Neuronal stem cell (in vitro differentiated cells): ENCODE results near the gene NPM1.
A peak's percentile ranks its signal among the peaks of the same experiment; 100 is the strongest.

Experiments used
- DNase-seq: peaks from one replicate; pipeline ENCODE4 v3.0.0-alpha.2; 2013; ENCODE audit warnings: low spot score
- H2AFZ ChIP-seq: one replicate; pipeline ENCODE4 v1.6.1; 2013; ENCODE audit warnings: mild to moderate bottlenecking, low read length, inconsistent platforms
- H2AK5ac ChIP-seq: 2 replicates; pipeline ENCODE4 v1.6.1; 2013; ENCODE audit warnings: low read depth, mild to moderate bottlenecking, inconsistent platforms, low read length, moderate library complexity, mixed read lengths
- H2BK120ac ChIP-seq: 2 replicates; pipeline ENCODE4 v1.6.1; 2013; ENCODE audit warnings: low read depth, mild to moderate bottlenecking, inconsistent platforms, low read length, moderate library complexity, mixed read lengths
- H2BK12ac ChIP-seq: one replicate; pipeline ENCODE4 v1.6.1; 2013; ENCODE audit warnings: low read length, inconsistent platforms
- H2BK15ac ChIP-seq: 2 replicates; pipeline ENCODE4 v1.6.1; 2013; ENCODE audit warnings: mild to moderate bottlenecking, low read length, inconsistent platforms, mixed read lengths
- H2BK5ac ChIP-seq: one replicate; pipeline ENCODE4 v1.6.1; 2013; ENCODE audit warnings: inconsistent platforms, mild to moderate bottlenecking, low read length, moderate library complexity
- H3K14ac ChIP-seq: one replicate; pipeline ENCODE4 v1.6.1; 2013; ENCODE audit warnings: low read length, inconsistent platforms
- H3K18ac ChIP-seq: 2 replicates; pipeline ENCODE4 v1.6.1; 2013; ENCODE audit warnings: low read length, inconsistent platforms
- H3K23ac ChIP-seq: 2 replicates; pipeline ENCODE4 v1.6.1; 2013; ENCODE audit warnings: low read depth, mild to moderate bottlenecking, mixed read lengths, low read length, inconsistent platforms; ENCODE audit not compliant: poor library complexity
- H3K27ac ChIP-seq: replicated peaks from 3 replicates; pipeline ENCODE4 v1.5.1; 2013; ENCODE audit warnings: low read length, inconsistent platforms
- H3K27me3 ChIP-seq, 3 experiments: 2 replicates each; pipeline ENCODE4 v1.6.1; 2013; ENCODE audit warnings: low read length in 3 of 3, mild to moderate bottlenecking in 2 of 3, inconsistent platforms in 1 of 3, low read depth in 1 of 3, mixed read lengths in 1 of 3, moderate library complexity in 1 of 3; ENCODE audit not compliant: control insufficient read depth in 3 of 3, insufficient read depth in 3 of 3
- H3K36me3 ChIP-seq, 2 donors: replicated peaks in 1 of 2; 2 replicates each; pipeline ENCODE4 v1.6.1; 2013; ENCODE audit warnings: low read length in 2 of 2; ENCODE audit not compliant: control insufficient read depth in 2 of 2, insufficient read depth in 2 of 2
- H3K4ac ChIP-seq: 2 replicates; pipeline ENCODE4 v1.6.1; 2013; ENCODE audit warnings: inconsistent platforms, mild to moderate bottlenecking, low read length, moderate library complexity
- H3K4me1 ChIP-seq, 2 donors: 1 replicate in 1 of 2; 2 replicates in 1 of 2; pipeline ENCODE4 v1.6.1; 2013; ENCODE audit warnings: low read length in 2 of 2, low read depth in 1 of 2; ENCODE audit not compliant: control insufficient read depth in 2 of 2, insufficient read depth in 1 of 2
- H3K4me2 ChIP-seq: one replicate; pipeline ENCODE4 v1.6.1; 2013; ENCODE audit warnings: mild to moderate bottlenecking, low read length, inconsistent platforms; ENCODE audit not compliant: insufficient read depth, poor library complexity, severe bottlenecking
- H3K4me3 ChIP-seq, 2 donors: 2 replicates each; pipeline ENCODE4 v1.5.1; 2013; ENCODE audit warnings: low read length in 2 of 2, mild to moderate bottlenecking in 2 of 2, inconsistent platforms in 1 of 2, moderate library complexity in 1 of 2
- H3K79me1 ChIP-seq: one replicate; pipeline ENCODE4 v1.6.1; 2013; ENCODE audit warnings: low read depth, mild to moderate bottlenecking, inconsistent platforms, low read length, moderate library complexity
- H3K9ac ChIP-seq: one replicate; pipeline ENCODE4 v1.6.1; 2013; ENCODE audit warnings: mild to moderate bottlenecking, low read depth, low read length, inconsistent platforms; ENCODE audit not compliant: poor library complexity
- H3K9me3 ChIP-seq, 2 donors: replicated peaks in 1 of 2; 2 replicates each; pipeline versions ENCODE3 to v1.6.1; 2013; ENCODE audit warnings: low read length in 2 of 2, mild to moderate bottlenecking in 2 of 2, inconsistent platforms in 1 of 2, low read depth in 1 of 2, mixed read lengths in 1 of 2, moderate library complexity in 1 of 2; ENCODE audit not compliant: control insufficient read depth in 2 of 2, insufficient read depth in 1 of 2
- H4K8ac ChIP-seq: one replicate; pipeline ENCODE4 v1.6.1; 2013; ENCODE audit warnings: low read depth, mild to moderate bottlenecking, inconsistent platforms, low read length, moderate library complexity
- H4K91ac ChIP-seq: one replicate; pipeline ENCODE4 v1.6.1; 2013; ENCODE audit warnings: low read length, low read depth, mild to moderate bottlenecking, inconsistent platforms; ENCODE audit not compliant: poor library complexity
- WGBS, 2 donors: extraction: QIAGEN DNeasy Blood & Tissue Kit; methylation state at CpG; one replicate each; pipeline ENCODE4 v1.1.7; 2013; ENCODE audit warnings: missing lambda C conversion rate in 2 of 2, mixed read lengths in 1 of 2; ENCODE audit not compliant: insufficient read length in 2 of 2, insufficient replicate concordance in 1 of 2; ENCODE audit errors: extremely low coverage in 2 of 2; 5-methylcytosine and 5-hydroxymethylcytosine counted together

Gene NPM1

GRCh38 chr5:171344936-171345608 is 42.6 kb upstream of the NPM1 start:
- no peak overlapping the region for H2BK120ac ChIP-seq
- H3K9ac ChIP-seq: no peak overlapping the region
- no peak overlapping the region for H4K8ac ChIP-seq
- no peaks in the 10 kb centered on the region for H3K9me3 ChIP-seq
- no peak overlapping the region for H3K4ac ChIP-seq
- no peak overlapping the region for H3K4me2 ChIP-seq
- WGBS, 2 donors: no CpG with 5 or more reads among the region's 19 CpGs
- DNase-seq: no peak
- H4K91ac ChIP-seq: no peak overlapping the region
- H3K79me1 ChIP-seq: no peaks in the 10 kb centered on the region
- no peak overlapping the region for H2AK5ac ChIP-seq
- H2AFZ ChIP-seq: no peak overlapping the region
- no peak overlapping the region for H3K23ac ChIP-seq
- H3K4me3 ChIP-seq: no peak overlapping the region
- H3K4me1 ChIP-seq: no peaks in the 10 kb centered on the region
- H3K36me3 ChIP-seq: no peaks in the 10 kb centered on the region
- no peak overlapping the region for H3K18ac ChIP-seq
- peaks cover 0 to 8% (median 0%) of the 10 kb centered on the region in 3 experiments for H3K27me3 ChIP-seq
- H2BK15ac ChIP-seq: no peak overlapping the region
- no peak overlapping the region for H2BK12ac ChIP-seq
- H3K14ac ChIP-seq: no peak overlapping the region
- H2BK5ac ChIP-seq: no peak overlapping the region
- no peak overlapping the region for H3K27ac ChIP-seq

- Histone ChIP-seq H2BK5ac (no peak overlapping the region), H3K79me1 (no peaks in the 10 kb centered on the region), H3K23ac (no peak overlapping the region), H3K27me3 (no peaks in the 10 kb centered on the region), H3K4me2 (no peak overlapping the region), H3K18ac (no peak overlapping the region), H4K8ac (no peak overlapping the region), H4K91ac (no peak overlapping the region), H2BK12ac (no peak overlapping the region), H2AFZ (no peak overlapping the region), H2AK5ac (no peak overlapping the region), H2BK15ac (no peak overlapping the region), H3K36me3 (no peaks in the 10 kb centered on the region), H3K4me3 (no peak overlapping the region), H3K4ac (no peak overlapping the region), H3K9ac (no peak overlapping the region), H3K4me1 (no peaks in the 10 kb centered on the region), H3K27ac (no peak overlapping the region), H3K9me3 (no peaks in the 10 kb centered on the region), H3K14ac (no peak overlapping the region), H2BK120ac (no peak overlapping the region)
- DNase-seq: no peak
- no CpG with 5 or more reads among the region's 7 CpGs for WGBS, 2 donors
Measured at GRCh38 chr5:171351536-171352073, 36.0 kb upstream of the NPM1 start.

- Histone ChIP-seq H4K8ac (no peak overlapping the region), H3K18ac (no peak overlapping the region), H3K4me3 (no peak overlapping the region), H3K14ac (no peak overlapping the region), H3K27ac (no peak overlapping the region), H2AK5ac (no peak overlapping the region), H3K36me3 (no peaks in the 10 kb centered on the region), H3K79me1 (no peaks in the 10 kb centered on the region), H3K9ac (no peak overlapping the region), H2BK15ac (no peak overlapping the region), H3K4ac (no peak overlapping the region), H2BK120ac (no peak overlapping the region), H3K4me1 (no peaks in the 10 kb centered on the region), H3K9me3 (no peaks in the 10 kb centered on the region), H2BK5ac (no peak overlapping the region), H4K91ac (no peak overlapping the region), H3K4me2 (no peak overlapping the region), H2AFZ (no peak overlapping the region), H3K23ac (no peak overlapping the region), H2BK12ac (no peak overlapping the region), H3K27me3 (peaks cover 0 to 5% (median 0%) of the 10 kb centered on the region in 3 experiments)
- WGBS, 2 donors: no CpG with 5 or more reads among the region's 5 CpGs
- DNase-seq: no peak
Measured at GRCh38 chr5:171355302-171355724, 32.3 kb upstream of the NPM1 start.

- Histone ChIP-seq H3K27ac (no peak overlapping the region), H2AFZ (no peak overlapping the region), H2AK5ac (no peak overlapping the region), H4K91ac (no peak overlapping the region), H4K8ac (no peak overlapping the region), H2BK5ac (no peak overlapping the region), H2BK12ac (peak overlapping the region; percentile 8), H3K18ac (no peak overlapping the region), H3K4me1 (no peaks in the 10 kb centered on the region), H3K4me3 (no peak overlapping the region), H2BK120ac (no peak overlapping the region), H3K4ac (no peak overlapping the region), H3K14ac (no peak overlapping the region), H3K4me2 (no peak overlapping the region), H3K9me3 (no peaks in the 10 kb centered on the region), H3K27me3 (peaks cover 0 to 8% (median 0%) of the 10 kb centered on the region in 3 experiments), H3K79me1 (no peaks in the 10 kb centered on the region), H3K23ac (no peak overlapping the region), H3K36me3 (no peaks in the 10 kb centered on the region), H3K9ac (peak overlapping the region; percentile 3), H2BK15ac (no peak overlapping the region)
- no CpG with 5 or more reads among the region's 2 CpGs for WGBS, 2 donors
- no peak for DNase-seq
Measured at GRCh38 chr5:171357843-171358242, 29.8 kb upstream of the NPM1 start.
